Urinary bladder (tissue), 4 donors: ENCODE measurements around the gene ITGAV. TPM values are rescaled to one million over a fixed set of nuclear protein-coding genes. Genes with fewer than 3 reads are reported as not detected.

ENCODE experiments used
- DNase-seq: peaks from one replicate; pipeline ENCODE4 v3.0.0-alpha.2; 2015; ENCODE audit errors: extremely low spot score
- H3K27ac ChIP-seq: one replicate; pipeline ENCODE4 v1.5.1; 2013; ENCODE audit warnings: low read depth, mild to moderate bottlenecking, moderate library complexity
- H3K36me3 ChIP-seq: one replicate; pipeline ENCODE4 v1.6.1; 2013; ENCODE audit warnings: mild to moderate bottlenecking, moderate library complexity; ENCODE audit not compliant: insufficient read depth
- H3K4me1 ChIP-seq: one replicate; pipeline ENCODE4 v1.6.1; 2013; ENCODE audit warnings: mild to moderate bottlenecking, moderate library complexity; ENCODE audit not compliant: insufficient read depth
- H3K4me3 ChIP-seq: one replicate; pipeline ENCODE4 v1.5.1; 2013; ENCODE audit warnings: low read depth, low read length
- WGBS: extraction: QIAGEN DNeasy Blood & Tissue Kit; methylation state at CpG from one replicate; pipeline ENCODE4 v1.1.7; 2013; 5-methylcytosine and 5-hydroxymethylcytosine counted together
- polyA plus RNA-seq: library from polyadenylated mRNA; stranded (reverse); fragments of 200-250 nt; gene quantifications from one replicate; pipeline ENCODE4 v1.2.3, GENCODE V29; 2013
- total RNA-seq: library from RNA; depleted of rRNA; stranded (reverse); fragments of >200 nt; gene quantifications from one replicate; pipeline ENCODE4 v1.2.3, GENCODE V29; 2014
- donor health status: healthy with polysubstance abuse.
- donor health status: healthy.

Gene ITGAV
- total and polyA plus RNA-seq, 2 donors, result 33.1 to 183 TPM

DNA sequence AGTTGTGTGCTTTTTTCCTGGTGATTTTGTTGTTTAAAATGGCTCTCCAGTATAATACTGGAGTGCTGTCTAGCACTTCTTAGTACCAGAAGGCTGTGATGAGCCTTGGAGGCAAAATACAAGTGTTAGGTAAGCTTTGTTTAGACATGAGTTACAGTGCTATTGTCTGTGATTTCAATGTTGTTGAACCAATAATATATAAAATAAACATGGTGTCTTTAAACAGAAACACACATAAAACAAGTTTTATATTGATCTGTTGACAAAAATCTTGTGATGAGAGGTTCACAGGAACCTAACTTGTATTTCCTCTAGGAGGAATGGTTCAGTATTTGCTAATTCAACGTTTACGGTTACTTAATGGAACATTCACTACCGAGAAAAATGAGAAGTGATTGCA is 99.0 kb downstream of the ITGAV start:
- DNase-seq, result no peak
- 90% methylated on average over 3 of the region's 3 CpGs for WGBS
- no peak overlapping the region for H3K4me3 ChIP-seq
- no peaks in the 10 kb centered on the region for H3K36me3 ChIP-seq
- H3K4me1 ChIP-seq, result no peaks in the 10 kb centered on the region
- no peak overlapping the region for H3K27ac ChIP-seq

DNA sequence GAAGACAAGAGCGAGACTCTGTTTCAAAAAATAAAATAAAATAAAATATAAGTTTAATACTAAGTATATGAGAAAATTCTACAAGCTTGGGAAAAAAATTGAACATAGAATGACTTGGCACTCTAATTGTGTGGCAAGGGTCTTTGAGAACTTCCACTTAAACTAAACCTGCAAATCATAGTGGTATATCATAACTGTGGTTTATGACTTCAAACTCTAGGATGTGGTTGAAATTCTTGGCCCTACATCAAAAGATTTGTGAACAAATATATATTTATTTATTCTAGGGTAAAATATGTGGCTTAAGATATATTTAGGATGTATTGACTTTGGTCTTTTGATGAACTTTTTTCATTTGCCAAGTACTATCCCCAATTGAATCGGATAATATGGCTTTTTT is 100.9 kb downstream of the ITGAV start:
- 90% methylated on average over 2 of the region's 2 CpGs for WGBS
- Histone ChIP-seq H3K27ac (no peak overlapping the region), H3K4me3 (no peak overlapping the region), H3K36me3 (no peaks in the 10 kb centered on the region), H3K4me1 (no peaks in the 10 kb centered on the region)
- DNase-seq, result no peak

DNA sequence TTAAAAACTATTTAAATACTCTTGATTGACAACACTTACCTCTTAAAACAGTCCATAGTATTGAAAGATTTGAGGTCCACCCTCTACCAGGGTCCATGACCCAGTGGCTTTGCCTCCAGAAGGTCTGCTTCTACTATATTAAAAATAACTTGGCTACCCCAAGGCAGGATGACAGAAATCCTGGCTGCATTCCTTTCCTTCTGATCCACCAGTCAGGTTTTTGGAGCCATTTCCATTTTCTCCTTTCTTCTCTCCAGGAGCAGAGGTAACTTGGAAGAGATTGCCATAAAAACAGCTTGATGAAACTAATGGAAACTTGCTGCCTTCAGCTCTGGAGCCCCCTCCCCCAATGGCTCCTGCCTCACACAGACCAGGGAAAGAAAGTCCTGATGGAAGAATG is 101.4 kb downstream of the ITGAV start:
- no peaks in the 10 kb centered on the region for H3K36me3 ChIP-seq
- no peak for DNase-seq
- no peaks in the 10 kb centered on the region for H3K4me1 ChIP-seq
- no peak overlapping the region for H3K4me3 ChIP-seq
- no peak overlapping the region for H3K27ac ChIP-seq

DNA sequence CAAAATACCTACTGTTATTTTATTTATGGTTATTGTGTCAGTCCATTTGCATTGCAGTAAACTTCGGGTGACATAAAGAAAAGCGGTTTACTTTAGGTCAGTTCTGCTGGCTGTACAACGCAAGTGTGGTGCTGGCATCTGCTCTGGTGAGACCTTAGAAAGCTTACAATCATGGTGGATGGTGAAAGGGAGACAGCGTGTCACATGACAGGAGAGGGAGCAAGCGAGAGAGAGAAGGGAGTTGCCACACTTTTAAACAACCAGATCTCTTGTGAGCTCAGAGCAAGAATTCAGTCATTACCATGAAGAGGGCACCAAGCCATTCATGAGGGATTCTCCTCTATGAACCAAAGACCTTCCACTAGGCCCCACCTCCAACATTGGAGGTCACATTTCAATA is 102.0 kb downstream of the ITGAV start:
- Histone ChIP-seq H3K4me3 (no peak overlapping the region), H3K27ac (no peak overlapping the region), H3K4me1 (no peaks in the 10 kb centered on the region), H3K36me3 (no peaks in the 10 kb centered on the region)
- WGBS, result 96% methylated on average over 5 of the region's 5 CpGs
- no peak for DNase-seq

DNA sequence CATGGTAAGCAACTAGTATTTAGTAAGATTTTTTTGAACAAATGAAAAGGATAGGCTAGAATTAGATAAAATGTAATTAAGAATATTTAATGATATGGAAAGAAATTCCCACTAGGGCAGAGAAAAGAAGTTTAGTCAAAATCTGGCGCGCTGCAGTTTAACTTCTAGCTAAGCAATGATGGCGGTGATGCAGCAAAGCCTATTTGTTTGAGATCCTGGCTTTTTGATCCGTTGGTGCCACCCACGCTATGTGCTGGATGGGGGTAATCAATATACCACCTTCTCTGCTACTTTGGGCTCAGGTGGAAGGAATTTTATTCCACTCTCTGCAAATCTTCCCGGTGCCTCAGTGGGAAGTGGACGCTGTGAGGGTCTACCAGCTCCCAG is 103.6 kb downstream of the ITGAV start:
- no peak for DNase-seq
- Histone ChIP-seq H3K4me1 (no peaks in the 10 kb centered on the region), H3K4me3 (peak overlapping the region; percentile 82), H3K36me3 (no peaks in the 10 kb centered on the region), H3K27ac (no peak overlapping the region)
- 37% methylated on average over 7 of the region's 7 CpGs for WGBS

DNA sequence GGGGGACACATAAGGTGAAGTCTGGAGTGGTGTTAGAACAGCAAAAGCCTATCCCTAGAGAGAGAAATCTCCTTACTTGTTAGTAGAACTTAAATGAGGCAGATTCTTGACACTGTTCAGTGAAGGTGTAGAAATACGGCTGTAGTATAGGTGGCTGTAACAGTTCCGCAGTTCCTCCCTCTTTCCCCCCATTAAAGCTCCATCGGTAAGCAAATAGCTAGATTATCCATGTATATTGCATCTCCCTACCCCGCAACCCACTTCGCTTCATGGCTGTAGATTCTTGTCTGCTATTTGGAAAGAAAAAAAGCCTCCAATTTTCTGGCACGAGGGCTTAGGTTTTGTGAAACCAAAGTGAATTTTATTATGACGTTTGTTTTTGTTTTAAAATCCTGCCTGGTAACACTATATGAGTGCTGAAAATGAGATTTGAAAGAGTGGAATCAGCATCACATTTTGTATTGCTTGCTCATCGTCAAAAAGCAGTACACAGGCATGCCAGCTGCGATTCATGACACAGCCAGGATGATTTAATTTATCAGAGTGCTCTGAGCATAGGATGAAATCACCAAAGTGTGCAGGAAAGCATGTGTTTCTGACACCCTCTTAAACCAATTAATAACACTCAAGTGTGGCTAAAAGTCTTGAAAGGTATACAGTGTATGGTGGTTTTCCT is 105.4 kb downstream of the ITGAV start:
- peak overlapping the region; percentile 82 for H3K4me3 ChIP-seq
- H3K4me1 ChIP-seq, result no peaks in the 10 kb centered on the region
- no peak for DNase-seq
- H3K36me3 ChIP-seq, result no peaks in the 10 kb centered on the region
- H3K27ac ChIP-seq, result no peak overlapping the region
- WGBS, result 17% methylated on average over 9 of the region's 9 CpGs

DNA sequence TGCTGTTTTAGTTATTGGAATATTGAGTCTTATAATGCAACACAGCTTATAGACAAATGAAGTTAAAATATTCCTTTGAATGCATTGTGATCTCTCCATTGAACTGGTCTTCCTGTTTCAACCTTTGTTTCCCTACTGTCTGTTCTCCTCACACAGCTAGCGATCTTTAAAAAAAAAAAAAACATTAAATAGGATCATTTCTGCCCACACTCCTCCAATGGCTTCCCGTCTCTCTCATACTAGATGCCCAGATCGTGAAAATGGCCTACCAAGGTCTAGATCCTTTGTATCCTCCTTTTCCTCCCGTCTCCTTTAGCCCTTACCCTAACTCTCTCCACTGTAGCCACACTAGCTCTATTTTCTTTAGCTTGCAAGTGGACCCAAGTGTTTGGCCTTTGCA is 106.4 kb downstream of the ITGAV start:
- H3K36me3 ChIP-seq, result no peaks in the 10 kb centered on the region
- no peak overlapping the region for H3K27ac ChIP-seq
- WGBS, result 98% methylated on average over 4 of the region's 4 CpGs
- H3K4me1 ChIP-seq, result no peaks in the 10 kb centered on the region
- H3K4me3 ChIP-seq, result no peak overlapping the region
- DNase-seq, result no peak

DNA sequence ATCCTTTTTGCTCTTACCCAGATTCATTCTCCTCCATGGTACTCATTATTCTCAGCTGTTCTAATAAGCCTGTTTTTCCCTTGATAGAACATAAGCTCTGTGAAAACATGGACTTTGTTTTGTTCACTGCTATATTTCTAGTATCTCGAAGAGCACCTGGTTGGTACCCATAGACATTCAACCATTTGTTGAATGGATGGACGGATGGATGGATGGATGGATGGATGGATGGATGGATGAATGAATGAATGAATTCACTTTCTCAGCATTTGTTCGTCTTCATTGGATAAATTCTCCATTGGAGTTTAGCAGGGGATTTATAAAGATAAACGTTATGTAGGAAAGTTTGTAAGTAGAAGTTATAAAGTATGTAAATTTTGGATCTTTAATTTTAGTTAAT is 106.9 kb downstream of the ITGAV start:
- no peak for DNase-seq
- H3K4me1 ChIP-seq, result no peaks in the 10 kb centered on the region
- 57% methylated on average over 4 of the region's 4 CpGs for WGBS
- H3K36me3 ChIP-seq, result no peaks in the 10 kb centered on the region
- H3K4me3 ChIP-seq, result no peak overlapping the region
- H3K27ac ChIP-seq, result no peak overlapping the region

DNA sequence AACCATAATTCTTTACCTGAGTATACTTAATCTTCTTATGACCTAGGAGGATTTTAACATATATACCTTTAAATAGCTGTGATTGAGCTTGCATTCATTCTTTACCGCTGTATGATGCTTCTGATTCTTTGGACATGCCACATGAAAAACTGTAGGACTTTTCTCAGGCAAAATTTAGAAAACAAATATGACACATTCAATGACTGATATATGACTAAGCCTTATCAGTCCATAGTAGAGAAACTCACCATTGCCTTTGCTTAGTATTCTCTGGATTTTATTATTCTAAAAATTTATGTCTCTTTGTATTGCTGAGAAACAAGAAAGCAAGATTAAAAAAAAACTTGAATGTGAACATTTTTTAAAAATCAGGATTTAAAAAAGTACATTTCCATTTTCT is 107.7 kb downstream of the ITGAV start:
- 99% methylated on average over 1 of the region's 1 CpG for WGBS
- Histone ChIP-seq H3K36me3 (no peaks in the 10 kb centered on the region), H3K27ac (no peak overlapping the region), H3K4me1 (no peaks in the 10 kb centered on the region), H3K4me3 (no peak overlapping the region)
- no peak for DNase-seq

DNA sequence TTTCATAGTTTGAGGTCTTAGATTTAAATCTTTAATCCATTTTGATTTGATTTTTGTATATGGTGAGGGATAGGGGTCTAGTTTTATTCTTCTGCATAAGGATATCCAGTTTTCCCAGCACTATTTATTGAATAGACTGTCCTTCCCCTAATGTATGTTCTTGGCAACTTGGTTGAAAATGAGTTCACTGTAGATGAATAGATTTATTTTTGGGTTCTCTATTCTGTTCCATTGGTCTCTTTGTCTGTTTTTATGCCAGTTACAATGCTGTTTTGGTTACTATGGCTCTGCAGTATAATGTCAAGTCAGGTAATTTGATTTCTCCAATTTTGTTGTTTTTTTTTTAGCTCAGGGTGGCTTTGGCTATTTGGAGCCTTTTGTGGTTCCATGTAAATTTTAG is 109.9 kb downstream of the ITGAV start:
- Histone ChIP-seq H3K4me3 (no peak overlapping the region), H3K27ac (no peak overlapping the region), H3K36me3 (no peaks in the 10 kb centered on the region), H3K4me1 (no peaks in the 10 kb centered on the region)
- DNase-seq, result no peak

DNA sequence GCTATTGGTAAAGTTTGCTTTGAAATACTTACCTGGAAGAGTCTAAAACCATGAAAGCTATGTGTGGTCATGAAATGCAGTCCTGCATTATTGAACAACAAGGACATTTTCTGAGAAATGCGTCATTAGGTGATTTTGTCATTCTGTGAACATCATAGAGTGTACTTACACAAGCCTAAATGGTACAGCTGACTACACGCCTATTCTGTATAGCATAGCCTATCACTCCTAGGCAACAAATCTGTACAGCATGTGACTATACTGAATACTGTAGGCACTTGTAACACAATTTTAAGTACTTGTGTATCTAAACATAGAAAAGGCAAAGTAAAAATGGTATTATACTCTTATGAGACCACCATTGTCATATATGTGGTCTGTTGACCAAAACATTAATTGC is 112.2 kb downstream of the ITGAV start:
- Histone ChIP-seq H3K4me3 (no peak overlapping the region), H3K27ac (no peak overlapping the region), H3K4me1 (no peaks in the 10 kb centered on the region), H3K36me3 (no peaks in the 10 kb centered on the region)
- no peak for DNase-seq
- WGBS, result 97% methylated on average over 2 of the region's 2 CpGs

DNA sequence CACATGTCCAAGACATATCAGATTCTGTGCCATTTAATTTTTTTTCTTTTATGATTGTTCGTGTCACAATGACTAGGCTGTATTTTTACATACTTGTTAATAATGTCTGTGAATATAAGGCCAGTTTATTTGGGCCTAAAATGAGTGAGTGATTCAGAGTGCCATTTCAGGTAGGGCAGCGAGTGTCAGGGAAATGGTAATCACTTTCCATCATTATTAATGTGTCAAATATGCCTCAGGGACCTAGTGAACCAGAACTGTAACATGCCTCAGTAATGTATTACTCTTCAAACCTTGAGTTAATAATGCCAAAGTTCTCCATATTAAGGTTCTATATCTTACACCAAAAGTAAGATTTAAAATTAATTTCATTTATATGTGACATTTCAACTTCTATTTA is 112.6 kb downstream of the ITGAV start:
- Histone ChIP-seq H3K36me3 (no peaks in the 10 kb centered on the region), H3K4me3 (no peak overlapping the region), H3K4me1 (no peaks in the 10 kb centered on the region), H3K27ac (no peak overlapping the region)
- DNase-seq, result no peak
- 79% methylated on average over 2 of the region's 2 CpGs for WGBS

DNA sequence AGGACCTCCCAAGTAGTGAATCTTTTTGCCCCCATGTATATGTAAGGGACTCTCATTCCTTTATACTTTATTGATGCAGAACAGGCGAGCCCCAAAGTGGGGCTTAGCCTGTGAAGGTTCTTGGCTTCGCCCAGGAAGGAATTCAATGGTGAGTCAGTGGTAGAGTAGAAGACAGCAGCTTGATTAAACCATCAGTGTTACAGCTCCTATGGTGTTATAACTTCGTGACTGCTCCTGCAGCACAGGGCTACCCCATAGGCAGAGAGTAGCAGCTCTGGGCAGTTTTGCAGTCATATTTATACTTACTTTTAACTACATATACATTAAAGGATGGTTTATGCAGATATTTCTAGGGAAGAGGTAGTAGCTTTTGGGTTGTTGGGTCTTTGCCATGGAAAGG is 115.0 kb downstream of the ITGAV start:
- Histone ChIP-seq H3K4me1 (no peaks in the 10 kb centered on the region), H3K4me3 (no peak overlapping the region), H3K27ac (no peak overlapping the region), H3K36me3 (no peaks in the 10 kb centered on the region)
- 96% methylated on average over 3 of the region's 3 CpGs for WGBS
- DNase-seq, result no peak

DNA sequence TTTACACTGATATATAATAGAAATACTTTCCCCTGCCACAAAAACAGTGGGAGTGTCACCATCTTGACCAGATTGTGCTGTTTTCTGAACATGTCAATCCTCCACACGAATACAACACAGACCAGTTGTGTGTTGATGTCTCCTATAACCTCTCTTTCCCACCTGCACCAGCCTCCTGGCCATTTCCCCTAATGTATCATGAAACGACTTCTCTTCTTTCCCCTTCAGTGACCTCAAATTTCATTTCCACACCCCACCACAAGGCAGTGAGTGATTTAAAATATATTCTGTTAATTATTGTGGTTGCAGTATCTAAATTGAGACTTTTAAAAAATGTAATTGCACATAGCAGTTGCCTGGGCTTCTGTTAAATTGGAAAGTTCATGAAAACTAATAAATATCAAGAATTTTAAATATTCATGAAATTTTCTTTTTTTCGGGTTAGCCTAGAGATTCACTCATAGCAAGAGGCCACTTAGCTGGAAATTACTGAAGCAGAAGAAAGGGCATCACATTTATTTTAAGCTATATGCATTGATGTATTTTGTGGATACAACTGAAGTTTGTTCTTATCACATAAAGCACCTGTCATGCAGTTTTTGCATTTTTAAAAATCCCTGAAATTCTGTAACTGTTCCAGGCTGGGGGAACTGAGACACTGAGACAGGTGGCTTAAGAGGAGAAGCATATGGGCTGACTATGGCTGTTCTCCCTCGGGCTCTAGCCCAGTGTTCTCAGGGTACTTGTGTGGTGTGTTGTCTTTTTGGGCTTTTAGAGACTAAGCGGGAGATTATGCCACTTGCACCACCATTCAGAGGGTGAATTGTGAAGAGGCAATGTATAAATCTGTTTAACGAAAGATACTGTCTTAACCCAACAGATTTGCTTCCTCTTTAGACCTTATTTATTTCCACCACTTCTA is 119.9 kb downstream of the ITGAV start:
- H3K36me3 ChIP-seq, result no peaks in the 10 kb centered on the region

More for the DNA sequence above, 119.9 kb downstream of the ITGAV start:
- 92% methylated on average over 6 of the region's 6 CpGs for WGBS
- DNase-seq, result no peak
- no peaks in the 10 kb centered on the region for H3K4me1 ChIP-seq
- H3K27ac ChIP-seq, result no peak overlapping the region
- H3K4me3 ChIP-seq, result no peak overlapping the region
